GM10266 (cell line): ENCODE data around the gene HOXA11.
A peak's percentile ranks its signal among the peaks of the same experiment; 100 is the strongest.

ENCODE experiments used
- DNase-seq: peaks from one replicate; pipeline ENCODE4 v3.0.0; 2012; ENCODE audit errors: extremely low spot score
- TF ChIP-seq, protein P1 (sequence below): IDR thresholded peaks from 2 replicates; pipeline ENCODE4 v1.5.1; 2012; ENCODE audit warnings: mild to moderate bottlenecking, low read depth; ENCODE audit not compliant: control insufficient read depth, insufficient read depth; ENCODE audit errors: missing control alignments

The HOXA11 gene

DNA sequence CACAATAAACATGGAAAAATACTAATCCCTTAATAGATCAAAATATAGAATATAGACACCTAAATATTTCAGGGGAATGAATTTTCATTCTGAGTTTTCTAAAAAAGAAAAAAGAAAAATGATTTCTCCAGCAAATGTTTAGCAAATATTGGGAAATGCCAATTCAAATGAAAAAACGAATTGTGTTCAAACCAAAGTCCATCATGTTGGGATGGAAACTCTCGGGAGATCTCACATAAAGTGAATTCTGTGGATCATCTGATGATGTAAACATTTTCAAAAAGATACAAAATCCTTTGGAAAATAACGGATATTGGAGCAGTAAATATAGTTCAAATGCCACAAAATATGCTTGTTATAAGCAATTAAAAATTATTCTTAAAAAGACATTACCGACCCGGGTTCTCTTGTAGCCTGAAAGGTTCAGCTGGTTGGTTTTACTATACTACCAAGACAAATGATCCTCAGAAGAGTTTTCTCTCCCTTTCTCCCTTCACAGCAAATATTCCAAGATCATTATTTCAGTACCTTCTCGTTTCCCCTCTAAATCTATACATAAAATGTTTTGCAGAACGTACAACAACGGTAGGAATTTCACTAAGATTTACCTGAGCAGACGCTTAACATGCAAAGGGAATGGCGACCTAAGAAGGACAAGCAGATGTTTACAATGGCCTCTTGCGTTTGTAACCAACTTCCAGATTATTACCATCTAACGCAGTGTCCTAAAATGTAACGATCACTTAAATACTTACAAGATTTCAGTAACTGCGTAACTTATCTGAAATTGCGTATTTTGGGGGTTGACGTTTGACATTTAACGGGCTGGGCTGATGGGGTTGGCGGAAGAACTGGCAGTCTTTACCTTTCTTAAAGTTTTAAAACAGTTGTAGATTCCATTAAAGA is 12.4 kb upstream of the HOXA11 start:
- TF ChIP-seq, protein P1, sequence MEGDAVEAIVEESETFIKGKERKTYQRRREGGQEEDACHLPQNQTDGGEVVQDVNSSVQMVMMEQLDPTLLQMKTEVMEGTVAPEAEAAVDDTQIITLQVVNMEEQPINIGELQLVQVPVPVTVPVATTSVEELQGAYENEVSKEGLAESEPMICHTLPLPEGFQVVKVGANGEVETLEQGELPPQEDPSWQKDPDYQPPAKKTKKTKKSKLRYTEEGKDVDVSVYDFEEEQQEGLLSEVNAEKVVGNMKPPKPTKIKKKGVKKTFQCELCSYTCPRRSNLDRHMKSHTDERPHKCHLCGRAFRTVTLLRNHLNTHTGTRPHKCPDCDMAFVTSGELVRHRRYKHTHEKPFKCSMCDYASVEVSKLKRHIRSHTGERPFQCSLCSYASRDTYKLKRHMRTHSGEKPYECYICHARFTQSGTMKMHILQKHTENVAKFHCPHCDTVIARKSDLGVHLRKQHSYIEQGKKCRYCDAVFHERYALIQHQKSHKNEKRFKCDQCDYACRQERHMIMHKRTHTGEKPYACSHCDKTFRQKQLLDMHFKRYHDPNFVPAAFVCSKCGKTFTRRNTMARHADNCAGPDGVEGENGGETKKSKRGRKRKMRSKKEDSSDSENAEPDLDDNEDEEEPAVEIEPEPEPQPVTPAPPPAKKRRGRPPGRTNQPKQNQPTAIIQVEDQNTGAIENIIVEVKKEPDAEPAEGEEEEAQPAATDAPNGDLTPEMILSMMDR: no peak
- DNase-seq: no peak

DNA sequence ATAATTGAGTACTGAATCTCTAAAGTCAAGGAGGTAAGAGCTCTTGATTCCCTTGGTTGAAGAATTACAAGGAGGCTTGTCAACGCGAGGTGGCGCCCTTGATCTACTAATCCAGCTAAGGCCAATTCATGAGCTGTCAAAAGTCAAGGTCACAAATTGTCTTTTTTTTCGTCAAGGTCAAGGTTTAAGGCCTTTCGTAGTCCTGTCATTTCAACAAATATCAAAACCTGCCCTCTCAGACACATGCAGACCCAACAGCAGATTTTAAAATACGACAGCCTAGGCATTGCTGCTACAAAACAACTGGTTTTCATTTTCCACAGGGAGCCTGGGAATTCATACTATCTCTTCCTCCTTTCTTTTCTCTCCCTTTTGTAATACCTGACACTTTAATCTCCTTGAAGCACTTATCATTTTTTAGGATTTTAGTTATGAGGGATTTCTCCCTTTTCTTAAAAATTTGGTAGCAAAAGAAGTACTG is 11.3 kb upstream of the HOXA11 start:
- DNase-seq: peak; percentile 83
- TF ChIP-seq, protein P1: peak; percentile 80

DNA sequence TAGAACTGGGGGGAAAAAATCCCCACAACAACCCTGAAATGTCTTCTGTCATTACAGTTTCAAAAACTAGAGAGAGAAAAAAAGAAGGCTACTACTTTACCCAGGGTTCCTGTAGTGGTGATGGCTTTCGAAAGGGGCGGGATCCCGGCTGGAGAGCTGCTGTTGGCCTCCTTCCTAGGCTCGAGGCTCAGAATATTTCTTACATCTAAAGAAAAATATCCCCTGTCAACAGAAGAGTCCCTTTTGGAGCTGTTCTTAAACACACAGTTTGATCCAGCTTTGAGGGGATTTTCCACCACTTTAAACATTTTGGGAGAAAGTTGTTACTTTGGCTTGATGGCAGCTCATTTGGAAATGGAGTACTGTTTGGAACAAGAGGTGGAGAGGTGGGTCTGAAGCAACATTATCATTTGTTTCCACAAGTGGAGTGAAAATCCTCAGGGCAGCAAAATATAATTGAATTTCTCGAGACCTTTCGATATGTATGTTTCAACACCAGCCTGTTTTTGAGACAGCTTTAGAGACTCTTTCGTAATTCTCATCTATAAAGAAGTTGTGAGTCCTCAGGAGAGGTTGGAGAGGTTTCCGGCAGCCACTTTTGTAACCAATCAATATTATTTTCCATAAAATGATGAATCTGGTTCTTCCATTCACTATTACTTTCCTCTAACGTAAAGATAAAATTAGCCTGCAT is 9.8 kb upstream of the HOXA11 start:
- TF ChIP-seq, protein P1: no peak
- no peak for DNase-seq

DNA sequence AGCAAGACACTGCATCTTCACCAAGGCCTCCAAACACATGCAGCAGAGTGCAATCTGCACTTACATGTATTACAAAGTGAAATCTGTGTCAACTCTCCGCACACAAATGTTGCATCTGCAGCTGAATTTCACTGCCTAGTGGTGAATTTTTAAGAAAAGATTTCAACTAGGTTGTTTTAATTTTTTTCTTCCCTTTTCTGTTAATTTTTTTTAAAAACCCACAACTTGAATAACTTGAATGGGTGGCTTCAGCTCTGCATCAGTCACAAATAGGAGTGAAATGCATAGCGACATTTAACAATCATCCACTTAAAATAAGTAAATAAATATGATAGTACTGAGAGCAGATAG is 8.9 kb upstream of the HOXA11 start:
- TF ChIP-seq, protein P1: no peak

DNA sequence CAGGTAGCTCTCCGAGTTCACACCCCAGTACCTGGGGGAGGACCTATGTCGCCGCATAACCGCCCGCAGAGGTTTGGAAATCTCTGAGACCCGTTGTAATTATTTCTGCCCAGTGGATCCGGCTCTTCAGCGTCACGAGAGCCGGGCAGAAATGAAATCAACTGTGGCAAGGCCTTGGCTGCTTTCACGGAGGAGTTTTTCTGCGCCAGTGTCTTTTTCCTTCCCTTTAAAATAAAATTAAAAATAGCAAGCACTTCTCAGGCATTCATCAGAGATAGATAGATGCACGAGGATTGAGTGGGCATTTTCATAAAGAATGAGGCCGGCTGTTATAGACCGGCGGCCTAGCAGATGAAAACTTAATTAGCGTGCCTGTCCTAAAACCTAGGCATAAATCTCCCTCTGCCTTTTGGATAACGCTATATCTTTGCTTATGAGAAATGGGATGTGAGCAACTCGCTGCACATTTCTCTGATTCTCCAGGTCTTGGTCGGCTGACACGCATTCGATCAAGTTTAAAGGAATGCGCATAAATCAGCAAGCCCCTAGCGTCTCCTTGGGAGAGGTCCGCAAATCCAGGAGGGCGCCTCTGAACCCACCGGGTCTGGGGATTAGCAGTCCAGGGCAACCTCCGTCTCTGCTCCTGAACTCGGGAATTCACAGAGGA is 8.4 kb upstream of the HOXA11 start:
- no peak for DNase-seq
- TF ChIP-seq, protein P1: no peak

More for the DNA sequence above, 8.9 kb upstream of the HOXA11 start:
- no peak for DNase-seq

DNA sequence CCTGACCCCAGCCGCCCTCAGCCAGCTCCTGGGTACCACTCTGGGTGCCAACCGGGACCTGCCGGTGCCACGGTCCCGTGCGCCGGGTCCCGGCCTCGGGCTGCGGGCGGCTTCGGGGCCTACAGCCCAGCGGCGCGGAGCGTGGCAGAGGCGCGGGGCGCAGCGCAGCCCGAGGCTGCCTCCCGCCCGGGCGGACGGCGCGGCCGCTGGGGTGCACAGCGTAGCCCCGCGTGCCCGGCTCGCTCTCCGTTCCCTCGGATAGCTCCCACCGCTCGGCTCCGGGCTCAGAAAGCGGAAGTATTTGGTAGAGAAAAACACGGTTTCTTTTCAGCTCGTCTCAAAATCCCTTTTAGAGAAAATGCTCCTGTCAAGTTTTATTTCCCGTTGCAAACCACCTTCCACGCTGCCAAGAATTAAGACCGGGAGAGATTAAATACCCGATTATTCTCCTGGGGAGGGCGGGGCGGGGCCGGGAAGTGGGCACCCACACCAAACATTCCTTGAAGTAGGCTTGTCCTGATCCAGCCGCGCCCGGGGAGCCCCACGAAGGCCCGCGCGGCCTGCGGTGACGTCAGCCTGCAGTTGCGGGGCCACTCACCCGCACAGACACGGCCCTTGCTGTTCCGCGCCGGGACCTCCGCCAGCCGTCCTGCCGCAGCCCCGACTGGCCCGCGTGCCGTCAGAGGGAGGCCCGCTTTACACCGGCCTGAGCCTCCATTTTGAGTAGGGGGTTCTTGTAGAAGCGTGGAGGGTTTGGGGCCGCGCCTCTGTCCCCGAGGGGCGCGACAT is 7.7 kb upstream of the HOXA11 start:
- TF ChIP-seq, protein P1: no peak
- no peak for DNase-seq
